Neural cell (in vitro differentiated cells): ENCODE results near the gene ZP1. TPM values are rescaled to one million over a fixed set of nuclear protein-coding genes. Genes with fewer than 3 reads are reported as not detected.

Experiments used
- H2AFZ ChIP-seq: fragments of 200-600, 300-800 bp; sonication (generic), shearing (Covaris generic); 2 replicates; pipeline ENCODE4 v1.6.0; 2014; ENCODE audit warnings: low read depth, mild to moderate bottlenecking, antibody characterized with exemption, low read length, moderate library complexity
- H3F3A ChIP-seq: fragments of 200-600 bp; shearing (Covaris generic); 2 replicates; pipeline ENCODE4 v1.6.1; 2016; ENCODE audit warnings: mild to moderate bottlenecking, moderate library complexity, mixed read lengths, antibody characterized with exemption, low read length; ENCODE audit not compliant: insufficient read depth, poor library complexity, severe bottlenecking
- H3K27ac ChIP-seq: fragments of 200-600, 300-800 bp; sonication (generic), shearing (Covaris generic); 2 replicates; pipeline ENCODE4 v1.5.1; 2014; ENCODE audit warnings: mild to moderate bottlenecking, low read length, moderate library complexity
- H3K27me3 ChIP-seq: fragments of 300-800, 200-600 bp; sonication (generic), shearing (Covaris generic); 2 replicates; pipeline ENCODE4 v1.6.0; 2014; ENCODE audit warnings: mild to moderate bottlenecking, low read depth, low read length, moderate library complexity; ENCODE audit not compliant: insufficient read depth
- H3K36me3 ChIP-seq: fragments of 300-800, 200-600 bp; sonication (generic), shearing (Covaris generic); 2 replicates; pipeline ENCODE4 v1.5.1; 2014; ENCODE audit warnings: mild to moderate bottlenecking, antibody characterized with exemption, low read length, moderate library complexity; ENCODE audit not compliant: insufficient read depth
- H3K4me2 ChIP-seq: fragments of 300-800, 200-600 bp; sonication (generic), shearing (Covaris generic); 2 replicates; pipeline ENCODE4 v1.6.0; 2014; ENCODE audit warnings: mild to moderate bottlenecking, low read length
- H3K4me3 ChIP-seq: fragments of 300-800, 200-600 bp; sonication (generic), shearing (Covaris generic); 2 replicates; pipeline ENCODE4 v1.5.1; 2014; ENCODE audit warnings: mild to moderate bottlenecking, low read length, moderate library complexity
- H3K79me2 ChIP-seq: fragments of 200-600 bp; shearing (Covaris generic); replicated peaks from 2 replicates; pipeline ENCODE4 v1.6.0; 2014; ENCODE audit warnings: mild to moderate bottlenecking, low read length, moderate library complexity; ENCODE audit not compliant: insufficient read depth
- H3K9ac ChIP-seq: fragments of 300-800, 200-600 bp; sonication (generic), shearing (Covaris generic); 2 replicates; pipeline ENCODE4 v1.6.1; 2016; ENCODE audit warnings: mild to moderate bottlenecking, low read length, mixed read lengths
- H3K9me2 ChIP-seq: fragments of 200-600 bp; shearing (Covaris generic); 2 replicates; pipeline ENCODE4 v1.6.1; 2016; ENCODE audit warnings: mild to moderate bottlenecking, low read length, mixed read lengths; ENCODE audit not compliant: insufficient read depth
- H3K9me3 ChIP-seq: fragments of 200-600, 300-800 bp; sonication (generic), shearing (Covaris generic); 2 replicates; pipeline ENCODE4 v1.6.1; 2016; ENCODE audit warnings: mild to moderate bottlenecking, mixed run types, low read length, moderate library complexity, mixed read lengths
- H4K20me1 ChIP-seq: fragments of 200-600 bp; shearing (Covaris generic); 2 replicates; pipeline ENCODE4 v1.6.1; 2016; ENCODE audit warnings: mild to moderate bottlenecking, mixed run types; ENCODE audit not compliant: insufficient read depth
- EP300 ChIP-seq: fragments of 450-650 bp; conservative IDR thresholded peaks from 2 replicates; pipeline ENCODE4 v1.6.1; 2014; ENCODE audit warnings: antibody characterized with exemption, mild to moderate bottlenecking, moderate library complexity; ENCODE audit not compliant: poor library complexity, severe bottlenecking
- EZH2 ChIP-seq: fragments of 200-600, 300-800 bp; shearing (Covaris generic), sonication (generic); IDR thresholded peaks from 2 replicates; pipeline ENCODE4 v1.6.1; 2014; ENCODE audit warnings: antibody characterized with exemption, low read length, borderline replicate concordance, mild to moderate bottlenecking; ENCODE audit not compliant: insufficient read depth, poor library complexity, severe bottlenecking
- MXI1 ChIP-seq: fragments of 450-650 bp; conservative IDR thresholded peaks from 2 replicates; pipeline ENCODE4 v1.6.1; 2014; ENCODE audit warnings: antibody characterized with exemption, mild to moderate bottlenecking; ENCODE audit not compliant: poor library complexity, severe bottlenecking
- POLR2AphosphoS5 ChIP-seq: IDR thresholded peaks from 2 replicates; pipeline ENCODE4 v1.6.1; 2012
- RAD21 ChIP-seq: fragments of 450-650 bp; conservative IDR thresholded peaks from 2 replicates; pipeline ENCODE4 v1.6.1; 2014; ENCODE audit warnings: antibody characterized with exemption, mild to moderate bottlenecking, moderate library complexity
- SMC3 ChIP-seq: fragments of 450-650 bp; conservative IDR thresholded peaks from 2 replicates; pipeline ENCODE4 v1.6.1; 2014; ENCODE audit warnings: antibody characterized with exemption, mild to moderate bottlenecking, moderate library complexity; ENCODE audit not compliant: poor library complexity
- TAF1 ChIP-seq: IDR thresholded peaks from 2 replicates; pipeline ENCODE4 v1.6.1; 2012; ENCODE audit warnings: low read depth
- polyA plus RNA-seq: library from polyadenylated mRNA; depleted of rRNA; stranded (reverse); fragments of >200 nt; gene quantifications from 2 replicates; pipeline ENCODE4 v1.2.3, GENCODE V29; 2014
- TF ChIP-seq, protein P1 (sequence below): IDR thresholded peaks from 2 replicates; pipeline ENCODE4 v1.6.1; 2012; ENCODE audit warnings: borderline replicate concordance
- TF ChIP-seq, protein P2 (sequence below): fragments of 450-650 bp; IDR thresholded peaks from 2 replicates; pipeline ENCODE4 v1.5.1; 2014; ENCODE audit warnings: antibody characterized with exemption, mild to moderate bottlenecking, moderate library complexity; ENCODE audit not compliant: poor library complexity, severe bottlenecking

Gene ZP1
- polyA plus RNA-seq, 1 donor from 2014 or later: 1.5 TPM

DNA sequence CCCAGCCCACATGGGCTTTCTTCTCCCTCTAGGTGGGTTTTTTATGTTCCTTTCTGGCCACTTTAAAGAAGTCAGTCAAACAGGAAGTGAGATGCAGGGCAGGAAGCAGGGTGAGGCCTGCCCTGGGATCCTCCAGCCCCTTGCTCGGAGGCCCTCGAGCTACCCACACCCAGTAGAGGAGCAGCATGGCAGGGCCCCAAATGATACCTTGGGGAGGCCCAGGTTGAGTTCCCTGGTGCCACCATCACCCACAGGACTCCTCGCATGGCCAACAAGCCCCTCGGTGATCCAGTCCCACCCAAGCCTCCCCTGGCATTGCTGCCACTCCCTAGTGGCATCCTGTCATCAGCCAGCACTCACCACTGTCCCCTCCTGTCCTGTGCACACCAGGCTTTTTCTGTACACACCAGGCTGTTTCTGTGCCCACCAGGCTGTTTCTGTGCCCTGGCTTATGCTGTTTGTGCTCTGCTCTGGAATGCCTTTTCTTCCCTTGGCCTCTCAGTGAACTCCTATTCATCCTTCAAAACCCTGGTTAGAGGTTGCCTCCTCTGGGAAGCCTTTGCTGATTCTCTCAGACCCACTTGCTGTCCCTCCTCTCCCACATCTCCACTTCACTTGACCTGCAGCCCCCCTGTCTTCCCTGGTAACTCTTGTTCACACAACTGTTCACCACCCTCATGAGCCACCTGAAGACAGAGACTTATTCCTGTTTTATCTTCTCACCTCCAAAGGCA, 8.4 kb upstream of the ZP1 start:
- Histone ChIP-seq H3K9me3 (no peaks in the 10 kb centered on the region), H3K9me2 (no peaks in the 10 kb centered on the region), H3K9ac (no peak overlapping the region), H4K20me1 (no peaks in the 10 kb centered on the region), H3K79me2 (no peaks in the 10 kb centered on the region), H3F3A (no peaks in the 10 kb centered on the region), H3K4me2 (no peak overlapping the region), H3K27ac (no peak overlapping the region), H2AFZ (no peak overlapping the region), H3K4me3 (no peak overlapping the region), H3K27me3 (no peaks in the 10 kb centered on the region), H3K36me3 (no peaks in the 10 kb centered on the region)
- TF ChIP-seq, protein P1, sequence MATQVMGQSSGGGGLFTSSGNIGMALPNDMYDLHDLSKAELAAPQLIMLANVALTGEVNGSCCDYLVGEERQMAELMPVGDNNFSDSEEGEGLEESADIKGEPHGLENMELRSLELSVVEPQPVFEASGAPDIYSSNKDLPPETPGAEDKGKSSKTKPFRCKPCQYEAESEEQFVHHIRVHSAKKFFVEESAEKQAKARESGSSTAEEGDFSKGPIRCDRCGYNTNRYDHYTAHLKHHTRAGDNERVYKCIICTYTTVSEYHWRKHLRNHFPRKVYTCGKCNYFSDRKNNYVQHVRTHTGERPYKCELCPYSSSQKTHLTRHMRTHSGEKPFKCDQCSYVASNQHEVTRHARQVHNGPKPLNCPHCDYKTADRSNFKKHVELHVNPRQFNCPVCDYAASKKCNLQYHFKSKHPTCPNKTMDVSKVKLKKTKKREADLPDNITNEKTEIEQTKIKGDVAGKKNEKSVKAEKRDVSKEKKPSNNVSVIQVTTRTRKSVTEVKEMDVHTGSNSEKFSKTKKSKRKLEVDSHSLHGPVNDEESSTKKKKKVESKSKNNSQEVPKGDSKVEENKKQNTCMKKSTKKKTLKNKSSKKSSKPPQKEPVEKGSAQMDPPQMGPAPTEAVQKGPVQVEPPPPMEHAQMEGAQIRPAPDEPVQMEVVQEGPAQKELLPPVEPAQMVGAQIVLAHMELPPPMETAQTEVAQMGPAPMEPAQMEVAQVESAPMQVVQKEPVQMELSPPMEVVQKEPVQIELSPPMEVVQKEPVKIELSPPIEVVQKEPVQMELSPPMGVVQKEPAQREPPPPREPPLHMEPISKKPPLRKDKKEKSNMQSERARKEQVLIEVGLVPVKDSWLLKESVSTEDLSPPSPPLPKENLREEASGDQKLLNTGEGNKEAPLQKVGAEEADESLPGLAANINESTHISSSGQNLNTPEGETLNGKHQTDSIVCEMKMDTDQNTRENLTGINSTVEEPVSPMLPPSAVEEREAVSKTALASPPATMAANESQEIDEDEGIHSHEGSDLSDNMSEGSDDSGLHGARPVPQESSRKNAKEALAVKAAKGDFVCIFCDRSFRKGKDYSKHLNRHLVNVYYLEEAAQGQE: no peak
- TF ChIP-seq EP300: no peak
- no peak for TF ChIP-seq TAF1
- TF ChIP-seq EZH2: no peak
- TF ChIP-seq, protein P2, sequence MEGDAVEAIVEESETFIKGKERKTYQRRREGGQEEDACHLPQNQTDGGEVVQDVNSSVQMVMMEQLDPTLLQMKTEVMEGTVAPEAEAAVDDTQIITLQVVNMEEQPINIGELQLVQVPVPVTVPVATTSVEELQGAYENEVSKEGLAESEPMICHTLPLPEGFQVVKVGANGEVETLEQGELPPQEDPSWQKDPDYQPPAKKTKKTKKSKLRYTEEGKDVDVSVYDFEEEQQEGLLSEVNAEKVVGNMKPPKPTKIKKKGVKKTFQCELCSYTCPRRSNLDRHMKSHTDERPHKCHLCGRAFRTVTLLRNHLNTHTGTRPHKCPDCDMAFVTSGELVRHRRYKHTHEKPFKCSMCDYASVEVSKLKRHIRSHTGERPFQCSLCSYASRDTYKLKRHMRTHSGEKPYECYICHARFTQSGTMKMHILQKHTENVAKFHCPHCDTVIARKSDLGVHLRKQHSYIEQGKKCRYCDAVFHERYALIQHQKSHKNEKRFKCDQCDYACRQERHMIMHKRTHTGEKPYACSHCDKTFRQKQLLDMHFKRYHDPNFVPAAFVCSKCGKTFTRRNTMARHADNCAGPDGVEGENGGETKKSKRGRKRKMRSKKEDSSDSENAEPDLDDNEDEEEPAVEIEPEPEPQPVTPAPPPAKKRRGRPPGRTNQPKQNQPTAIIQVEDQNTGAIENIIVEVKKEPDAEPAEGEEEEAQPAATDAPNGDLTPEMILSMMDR: no peak
- TF ChIP-seq MXI1: no peak
- TF ChIP-seq POLR2AphosphoS5: no peak
- TF ChIP-seq SMC3: no peak
- no peak for TF ChIP-seq RAD21

- no peak overlapping the region for H3K4me3 ChIP-seq
- no peaks in the 10 kb centered on the region for H3K9me3 ChIP-seq
- H3K4me2 ChIP-seq: no peak overlapping the region
- H3K9me2 ChIP-seq: no peaks in the 10 kb centered on the region
- H2AFZ ChIP-seq: no peak overlapping the region
- H3K27ac ChIP-seq: no peak overlapping the region
- no peaks in the 10 kb centered on the region for H4K20me1 ChIP-seq
- TF ChIP-seq, protein P2: no peak
- TF ChIP-seq TAF1: no peak
- no peak for TF ChIP-seq POLR2AphosphoS5
- TF ChIP-seq EP300: no peak
- TF ChIP-seq MXI1: no peak
- no peak for TF ChIP-seq SMC3
- no peak for TF ChIP-seq EZH2
- TF ChIP-seq RAD21: no peak
- TF ChIP-seq, protein P1: no peak
- H3F3A ChIP-seq: no peaks in the 10 kb centered on the region
- no peaks in the 10 kb centered on the region for H3K36me3 ChIP-seq
- H3K79me2 ChIP-seq: no peaks in the 10 kb centered on the region
- H3K9ac ChIP-seq: no peak overlapping the region
- no peaks in the 10 kb centered on the region for H3K27me3 ChIP-seq
Measured at GRCh38 chr11:60859616-60860250, 7.6 kb upstream of the ZP1 start.
